ENCODE data around the gene RPS6KL1.
"Not testable (repeated sequence)": the region's sequence is repeated elsewhere in the genome, so short reads cannot be mapped to it uniquely, and the experiment has no call there.

RPS6KL1 gene

DNA sequence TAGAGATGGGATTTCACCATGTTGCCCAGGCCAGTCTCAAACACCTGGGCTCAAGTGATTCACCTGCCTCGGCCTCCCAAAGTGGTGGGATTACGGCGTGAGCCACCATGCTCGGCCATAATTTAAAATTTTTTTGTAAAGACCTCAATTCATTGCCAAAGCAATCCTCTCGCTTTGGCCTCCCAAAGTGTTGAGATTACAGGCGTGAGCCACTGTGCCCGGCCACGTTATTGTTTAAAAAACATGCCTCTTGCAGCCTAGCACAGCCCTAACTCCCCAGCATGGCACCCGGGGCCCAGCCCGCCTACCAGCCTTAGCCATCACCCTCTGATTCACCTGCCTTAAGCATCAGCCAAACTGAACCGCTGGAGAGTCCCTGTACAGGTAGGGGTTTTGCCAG lies 13.1 kb upstream of the RPS6KL1 start:
- no peak for ATAC-seq
- DNase-seq, result no peak

DNA sequence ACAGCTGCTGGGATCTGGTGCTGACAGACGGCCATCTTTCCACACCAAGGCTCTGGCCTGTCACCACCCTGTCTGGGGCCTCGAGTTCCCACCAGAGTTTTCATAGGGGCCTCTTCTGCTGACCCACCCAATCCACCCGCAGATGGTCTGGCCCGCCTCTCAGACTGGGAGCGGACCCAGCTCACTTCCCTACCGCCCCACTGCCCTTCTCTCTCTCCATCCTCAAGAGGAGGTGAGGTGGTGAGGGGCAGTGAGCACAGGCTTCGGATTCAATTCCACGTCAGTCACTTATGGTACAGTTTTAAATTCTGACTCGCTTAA lies 12.3 kb upstream of the RPS6KL1 start:
- DNase-seq (no peak), ATAC-seq (no peak)

DNA sequence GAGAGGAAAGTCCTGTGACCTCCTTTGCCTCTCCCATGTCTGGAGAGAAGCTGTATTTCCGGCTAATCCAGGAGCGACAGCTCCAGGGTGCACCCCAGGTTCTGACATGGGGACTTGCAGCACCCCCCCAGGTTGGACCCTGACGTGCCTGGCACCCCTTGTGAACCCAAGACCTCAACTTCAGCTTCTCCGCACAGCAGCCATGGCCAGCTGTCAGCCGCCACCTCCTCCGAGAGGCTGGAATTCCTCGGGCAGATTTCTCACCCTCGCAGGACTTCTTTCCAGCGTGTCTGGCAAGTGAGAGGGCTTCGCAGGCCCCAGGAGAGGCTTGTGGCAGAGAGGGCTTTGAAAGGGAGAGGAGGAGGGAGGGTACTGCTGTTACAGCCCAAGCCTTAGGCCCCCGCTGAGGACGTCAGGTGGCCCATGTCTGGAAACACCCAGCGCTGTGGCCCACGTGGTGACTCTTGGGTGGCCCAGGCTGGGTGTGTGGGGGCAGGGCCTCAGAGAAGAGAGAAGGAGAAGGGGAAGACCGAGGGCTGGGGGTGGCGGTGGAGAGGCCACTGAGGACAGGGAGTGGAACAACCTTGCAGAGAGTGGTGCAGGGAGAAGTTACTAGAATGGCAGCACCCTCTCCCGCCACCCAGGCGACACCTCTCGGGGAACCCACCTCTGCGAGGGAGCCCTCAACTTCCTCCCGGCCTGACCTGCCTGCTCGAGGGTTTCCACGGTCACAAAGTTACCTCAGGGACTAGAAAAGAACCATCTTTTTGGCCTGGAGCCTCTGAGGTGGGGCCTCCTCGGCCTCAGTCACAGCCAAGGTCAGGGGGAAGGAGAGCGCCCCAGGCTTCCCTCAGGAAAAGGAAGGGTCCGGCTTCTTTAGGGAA lies 11.7 kb upstream of the RPS6KL1 start:
- no peak for ATAC-seq
- DNase-seq, result no peak

DNA sequence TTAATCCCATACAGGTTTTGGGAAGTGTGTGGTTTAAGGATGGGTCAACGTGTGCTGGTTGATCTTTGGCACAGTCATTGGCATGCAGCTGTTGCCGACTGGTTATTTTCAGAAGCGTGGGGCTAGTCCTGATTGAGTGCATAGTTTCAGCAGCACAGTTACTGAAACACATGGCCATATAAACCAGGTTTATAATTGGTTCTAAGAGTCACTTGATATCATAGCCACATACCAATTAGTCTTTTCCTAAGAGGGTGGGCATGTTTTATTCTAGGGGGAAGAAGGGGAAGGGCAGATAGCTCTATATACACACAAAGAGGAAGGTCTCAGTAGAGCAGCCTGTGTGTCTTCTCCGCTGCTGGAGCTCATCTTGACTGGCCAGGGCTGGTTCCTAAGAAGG lies 11.0 kb upstream of the RPS6KL1 start:
- ATAC-seq (no peak), DNase-seq (no peak)

DNA sequence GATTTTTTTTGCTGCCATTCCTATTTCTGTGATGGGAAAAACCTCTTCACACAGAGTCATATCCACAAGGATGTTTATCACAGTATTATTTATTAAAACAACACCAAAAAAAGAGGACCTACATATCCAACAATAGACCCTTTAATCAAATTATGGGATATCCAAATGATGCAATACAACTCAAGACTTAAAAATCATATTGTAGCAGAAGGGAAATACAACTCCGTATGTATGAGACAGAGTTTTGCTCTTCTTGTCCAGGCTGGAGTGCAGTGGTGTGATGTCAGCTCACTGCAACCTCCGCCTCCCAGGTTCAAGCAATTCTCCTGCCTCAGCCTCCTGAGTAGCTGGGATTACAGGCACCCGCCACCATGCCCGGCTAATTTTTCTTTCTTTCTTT lies 9.9 kb upstream of the RPS6KL1 start:
- DNase-seq, ATAC-seq: not testable (repeated sequence)

DNA sequence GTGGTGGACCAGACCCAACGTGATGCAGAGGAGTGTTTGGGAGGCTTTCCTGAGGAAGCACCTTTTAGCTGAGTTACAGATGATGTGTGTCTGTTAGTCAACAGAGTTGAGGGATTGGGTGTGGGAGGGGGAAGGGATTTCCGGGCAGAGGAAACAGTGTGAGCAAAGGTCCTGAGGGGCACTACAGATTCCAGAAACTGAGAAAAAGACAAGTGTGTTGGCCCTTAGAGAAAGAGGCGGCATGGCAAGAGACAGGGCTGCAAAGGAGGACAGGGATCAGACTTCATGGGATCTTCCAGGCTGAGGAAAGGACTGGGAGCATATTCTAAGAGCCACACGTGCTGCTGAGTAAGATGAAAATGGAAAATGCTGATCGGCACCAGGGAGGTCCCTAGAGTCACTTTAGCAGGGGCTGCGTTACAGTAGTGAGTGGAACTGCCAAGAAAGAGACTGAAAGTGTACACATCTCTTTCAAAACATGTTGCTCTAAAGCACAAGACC lies 9.4 kb upstream of the RPS6KL1 start:
- ATAC-seq, result peak; percentile 29
- no peak for DNase-seq

DNA sequence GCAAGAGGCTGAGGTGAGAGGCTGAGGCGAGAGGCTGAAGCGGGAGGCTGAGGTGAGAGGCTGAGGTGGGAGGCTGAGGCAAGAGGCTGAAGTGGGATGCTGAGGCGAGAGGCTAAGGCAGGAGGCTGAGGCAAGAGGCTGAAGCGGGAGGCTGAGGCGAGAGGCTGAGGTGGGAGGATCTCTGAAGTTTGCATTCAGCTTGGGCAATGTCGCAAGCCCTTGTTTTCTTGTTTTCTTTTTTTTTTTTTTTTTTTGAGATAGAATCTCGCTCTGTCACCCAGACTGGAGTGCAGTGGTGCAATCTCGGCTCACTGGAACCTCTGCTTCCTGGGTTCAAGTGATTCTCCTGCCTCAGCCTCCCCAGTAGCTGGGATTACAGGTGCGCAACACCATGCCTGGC lies 8.7 kb upstream of the RPS6KL1 start:
- not testable (repeated sequence) for DNase-seq, ATAC-seq

DNA sequence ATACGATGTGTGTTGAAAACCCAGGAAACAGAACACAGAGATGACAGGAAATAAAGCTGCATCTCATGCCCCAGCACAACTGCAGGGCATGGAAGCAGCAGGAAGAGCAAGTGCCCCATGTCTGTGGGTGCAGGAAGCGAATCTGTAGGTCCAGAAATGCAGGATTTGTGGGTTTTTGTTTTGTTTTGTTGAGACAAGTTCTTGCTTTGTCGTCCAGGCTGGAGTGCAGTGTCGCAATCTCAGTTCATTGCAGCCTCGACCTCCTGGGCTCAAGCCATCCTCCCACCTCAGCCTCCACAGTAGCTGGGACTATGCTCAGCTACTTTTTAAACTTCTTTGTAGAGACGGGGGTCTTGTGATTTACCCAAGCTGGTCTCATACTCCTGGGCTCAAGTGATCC lies 6.2 kb upstream of the RPS6KL1 start:
- no peak for ATAC-seq
- no peak for DNase-seq

DNA sequence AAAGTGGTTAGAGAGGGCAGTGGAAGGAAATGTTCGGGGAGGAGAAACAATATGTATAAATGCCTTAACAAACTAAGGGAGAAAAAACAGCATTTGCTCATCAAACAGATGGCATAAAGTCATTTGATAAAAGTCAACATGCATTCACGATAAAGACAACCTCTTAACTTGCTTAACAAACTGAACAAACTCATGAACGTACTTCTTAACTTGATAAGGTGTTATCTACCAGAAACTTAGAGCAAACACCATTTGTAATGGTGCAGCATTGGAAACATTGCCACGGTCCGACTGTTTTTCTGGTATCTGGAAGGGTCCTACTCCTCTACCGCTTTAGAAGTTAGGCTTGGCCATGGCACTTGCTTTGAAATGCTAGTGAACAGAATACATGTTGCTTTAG lies 4.2 kb upstream of the RPS6KL1 start:
- ATAC-seq (no peak), DNase-seq (no peak)

DNA sequence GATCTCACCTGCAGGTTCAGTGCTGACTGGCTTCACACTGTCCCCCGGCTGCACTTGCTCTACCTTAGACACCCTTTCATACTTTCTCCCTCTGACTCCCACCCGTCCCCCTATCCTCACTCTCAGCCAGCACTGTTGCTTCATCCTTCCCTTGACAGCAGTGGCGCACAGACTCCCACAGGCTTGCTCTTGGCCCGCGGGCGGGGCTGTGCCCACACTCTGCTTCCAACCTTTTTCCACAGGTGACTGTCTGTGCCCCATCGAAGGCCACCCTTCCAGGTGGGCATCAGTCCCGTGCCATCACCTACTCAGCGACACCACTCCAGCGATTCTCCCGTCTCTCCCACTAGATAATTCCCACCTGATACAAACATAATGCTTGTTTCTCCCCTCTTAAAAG lies 1.0 kb upstream of the RPS6KL1 start:
- DNase-seq, result no peak
- no peak for ATAC-seq

DNA sequence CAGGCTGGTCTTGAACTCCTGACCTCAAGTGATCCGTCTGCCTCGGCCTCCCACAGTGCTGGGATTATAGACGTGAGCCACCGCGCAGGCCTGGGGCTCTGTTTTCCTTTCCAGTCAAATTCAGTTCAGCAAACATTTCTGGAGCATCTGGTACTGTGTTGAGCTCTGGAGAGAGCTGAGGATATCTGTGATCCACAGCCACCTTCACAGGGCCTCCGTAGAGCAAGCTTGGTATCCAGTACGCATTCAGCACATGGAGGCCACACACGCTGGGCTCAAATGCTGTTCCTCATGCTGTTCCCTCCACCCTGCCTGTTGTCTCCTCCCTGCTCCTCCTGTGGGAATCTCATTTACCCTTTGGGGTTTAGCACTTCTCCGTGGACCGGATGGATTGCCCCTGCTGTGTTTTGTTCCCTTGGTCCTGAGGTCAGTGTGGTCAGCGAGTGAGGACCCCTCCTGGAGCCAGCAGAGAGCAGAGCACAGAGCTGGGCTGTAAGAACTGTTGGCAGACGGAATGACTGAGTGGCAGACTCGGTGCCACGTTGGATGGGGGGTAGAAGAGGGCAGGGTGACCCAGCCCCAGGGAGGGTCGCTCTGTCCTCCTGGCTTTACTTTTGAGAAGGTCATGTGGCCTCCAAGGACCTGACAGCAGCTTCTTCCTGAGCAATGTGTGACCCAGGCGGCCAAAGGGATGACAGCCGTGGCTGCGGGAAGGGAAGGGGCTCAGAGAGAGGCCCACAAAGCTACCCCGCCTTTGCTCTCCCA lies 891 bp downstream of the RPS6KL1 start:
- ATAC-seq (no peak), DNase-seq (no peak)

DNA sequence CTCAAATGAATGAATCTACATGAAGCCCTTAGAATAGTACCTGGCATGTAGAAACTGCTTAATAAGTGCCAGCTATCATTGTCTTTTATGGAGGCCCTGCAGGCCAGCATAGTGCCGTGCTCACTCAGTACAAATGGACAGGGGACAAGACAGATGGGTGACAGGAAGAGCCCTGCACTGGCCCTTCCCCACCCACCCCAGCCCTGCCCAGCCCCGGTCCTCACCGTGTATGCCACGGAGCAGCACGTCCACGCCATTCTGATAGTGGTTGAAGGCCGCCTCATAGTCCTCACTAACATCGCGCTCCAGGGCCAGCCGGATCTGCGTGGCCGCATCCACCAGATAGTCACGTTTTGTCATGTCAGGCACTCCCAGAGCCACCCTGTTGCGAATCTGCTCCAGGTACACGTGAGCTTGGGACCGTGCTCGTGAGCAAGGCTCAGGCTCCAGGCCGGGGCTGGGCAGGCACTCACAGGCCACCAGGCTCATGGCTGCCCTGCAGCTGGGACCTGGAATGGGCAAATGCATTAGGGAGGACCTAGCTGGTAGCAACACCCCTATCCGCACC lies 1.9 kb downstream of the RPS6KL1 start:
- DNase-seq, result no peak
- ATAC-seq, result no peak

DNA sequence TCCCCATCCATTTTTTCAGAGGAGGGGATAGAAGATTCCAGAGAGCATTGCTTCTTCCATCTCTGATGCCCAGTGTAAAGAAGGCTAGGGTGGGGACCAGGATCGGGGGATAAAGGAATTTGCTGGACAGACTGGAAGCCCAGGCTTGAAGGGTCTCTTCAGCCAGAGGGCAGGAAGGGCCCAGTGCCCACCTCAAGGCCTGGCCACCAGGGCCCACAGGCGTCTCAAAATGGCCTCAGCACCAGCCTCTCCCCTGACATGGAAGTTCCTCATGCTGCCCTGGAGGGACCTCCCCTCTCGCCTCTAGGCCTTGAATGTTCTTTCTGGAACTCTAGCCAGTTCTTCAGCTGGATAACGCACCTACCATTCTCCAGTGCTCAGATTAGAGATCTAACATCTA lies 2.8 kb downstream of the RPS6KL1 start:
- no peak for ATAC-seq

DNA sequence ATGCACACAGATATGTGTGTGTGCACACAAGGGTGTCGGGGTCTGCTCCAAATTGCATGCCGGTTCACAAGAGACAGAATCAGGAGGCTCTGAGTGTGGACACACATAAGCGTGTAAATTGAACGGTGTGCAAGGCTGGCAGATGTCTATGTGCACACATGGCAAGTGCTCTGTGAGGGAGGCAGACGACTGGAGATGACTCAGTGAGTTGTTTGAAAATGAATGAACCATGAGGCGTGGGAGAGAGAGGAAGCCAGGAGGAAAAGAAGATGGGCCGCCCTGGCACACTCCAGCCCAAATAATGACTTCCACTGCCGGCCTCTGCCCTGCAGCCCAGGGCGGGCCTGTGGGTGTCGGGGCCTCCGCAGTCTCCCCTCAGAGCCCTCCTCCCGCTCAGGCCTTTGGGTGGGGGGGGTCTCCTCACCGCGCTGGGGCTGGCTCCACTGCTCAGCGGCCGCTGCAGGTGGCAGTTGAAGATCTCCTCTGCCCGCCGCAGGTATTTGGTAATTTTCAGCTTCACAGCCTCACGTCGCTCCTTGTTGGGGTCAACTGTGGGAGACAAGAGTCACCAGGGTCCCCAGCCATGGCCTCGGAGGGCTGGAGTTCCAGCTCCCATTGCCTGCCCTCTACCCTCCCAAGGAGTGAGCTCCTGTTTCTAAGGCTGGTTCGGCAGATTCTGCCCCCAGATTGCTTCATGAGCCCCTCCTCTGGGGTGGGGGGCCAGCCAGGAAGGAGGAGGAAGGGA lies 3.5 kb downstream of the RPS6KL1 start:
- DNase-seq, result no peak
- ATAC-seq, result no peak

More for the DNA sequence above, 2.8 kb downstream of the RPS6KL1 start:
- DNase-seq, result no peak

DNA sequence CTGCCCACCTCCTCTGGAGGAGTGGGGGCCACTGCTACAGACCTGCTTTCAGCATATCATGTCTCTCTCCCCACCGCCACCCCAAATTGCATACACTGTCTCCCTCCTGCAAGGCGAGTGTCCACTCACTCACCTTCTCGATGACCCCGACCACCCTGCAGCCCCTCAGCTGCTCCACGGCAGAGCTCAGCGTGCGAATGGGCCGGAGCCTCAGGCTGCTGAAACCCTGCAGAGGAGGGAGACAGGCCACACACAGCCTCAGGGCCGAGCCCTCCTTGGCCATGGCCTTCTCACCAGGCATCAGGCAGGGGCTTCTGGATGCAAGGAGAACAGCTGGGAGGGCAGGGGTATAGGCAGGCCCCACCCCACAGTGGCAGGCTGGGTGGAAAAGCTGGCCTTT lies 4.7 kb downstream of the RPS6KL1 start:
- no peak for ATAC-seq
- no peak for DNase-seq

DNA sequence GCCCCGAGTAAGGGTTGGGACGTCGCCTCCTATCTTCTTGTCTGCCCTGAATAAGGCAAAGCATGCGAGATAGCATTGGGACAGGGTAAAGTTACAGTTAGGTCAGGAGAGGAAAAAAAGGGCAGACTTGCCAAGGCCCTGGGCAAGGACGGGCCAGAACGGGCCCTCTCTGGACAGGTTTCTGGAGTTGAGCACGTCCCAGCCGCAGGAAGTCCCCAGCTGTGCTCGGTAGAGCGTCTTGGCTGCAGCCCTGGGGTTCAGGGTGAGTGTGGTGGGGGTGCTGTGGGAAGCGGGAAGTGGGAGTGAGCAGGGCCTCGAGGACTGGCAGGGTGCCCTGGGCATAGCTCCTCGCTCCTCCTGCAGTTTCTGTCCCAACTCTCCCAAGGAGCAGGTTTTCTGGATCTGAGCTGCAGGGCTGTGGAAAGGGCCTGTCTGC lies 5.4 kb downstream of the RPS6KL1 start:
- ATAC-seq, result no peak
- no peak for DNase-seq

DNA sequence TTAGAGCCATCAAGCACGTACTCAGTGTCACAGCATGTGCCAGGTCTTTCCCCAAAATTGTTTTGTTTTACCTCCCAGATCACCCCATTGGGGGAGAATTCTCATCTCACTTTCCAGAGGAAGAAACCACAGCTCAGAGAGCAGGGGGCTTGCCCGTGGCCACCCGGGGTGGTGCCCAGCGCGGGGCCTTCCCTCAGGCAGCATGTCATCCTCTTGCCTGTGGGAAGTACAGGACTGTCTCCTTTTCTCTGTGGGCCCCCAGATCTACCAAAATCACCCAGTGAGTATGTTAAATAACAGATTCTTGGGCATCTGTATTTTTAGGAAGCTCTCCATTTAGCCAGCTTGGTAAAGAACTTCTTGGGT lies 5.9 kb downstream of the RPS6KL1 start:
- DNase-seq (no peak), ATAC-seq (no peak)

DNA sequence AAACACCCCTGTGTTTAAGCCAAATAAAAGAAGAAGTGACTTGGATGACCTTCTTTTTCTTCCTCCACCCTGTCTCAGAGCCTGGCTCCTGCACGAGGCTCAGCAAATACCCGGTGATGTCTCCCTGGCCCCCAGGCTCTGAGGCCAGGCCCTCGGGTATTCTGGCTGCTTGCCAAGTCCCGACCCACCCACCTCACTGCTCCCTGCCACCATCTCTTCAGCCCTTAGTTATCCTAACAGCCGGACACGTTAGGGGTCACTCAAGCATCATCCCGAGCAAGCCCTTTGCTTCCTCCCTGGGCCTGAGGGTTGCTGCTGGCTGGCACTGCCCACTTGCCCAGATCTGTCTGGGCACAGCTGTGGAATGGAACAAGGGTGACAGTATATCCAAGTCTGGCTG lies 7.2 kb downstream of the RPS6KL1 start:
- ATAC-seq, result no peak
- no peak for DNase-seq

DNA sequence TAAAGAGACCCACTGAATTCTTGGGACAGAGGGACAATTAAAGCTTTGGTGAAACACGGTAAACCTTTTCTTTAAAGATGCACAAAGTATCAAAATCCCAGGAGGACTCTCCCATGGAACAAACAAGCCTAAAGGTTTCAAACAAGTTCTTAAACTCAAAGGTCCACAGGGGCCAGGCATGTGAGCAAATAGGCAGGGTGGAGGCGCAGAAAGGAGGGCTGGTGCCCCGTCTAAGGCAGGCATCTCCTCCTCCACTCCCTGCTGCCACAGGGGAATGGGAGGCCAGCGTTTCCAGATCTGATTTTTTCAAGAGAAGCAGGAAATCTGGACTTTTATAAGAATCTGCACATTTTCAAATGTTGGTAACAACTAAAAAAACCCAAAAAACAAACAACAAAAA lies 7.6 kb downstream of the RPS6KL1 start:
- no peak for DNase-seq
- ATAC-seq, result no peak

DNA sequence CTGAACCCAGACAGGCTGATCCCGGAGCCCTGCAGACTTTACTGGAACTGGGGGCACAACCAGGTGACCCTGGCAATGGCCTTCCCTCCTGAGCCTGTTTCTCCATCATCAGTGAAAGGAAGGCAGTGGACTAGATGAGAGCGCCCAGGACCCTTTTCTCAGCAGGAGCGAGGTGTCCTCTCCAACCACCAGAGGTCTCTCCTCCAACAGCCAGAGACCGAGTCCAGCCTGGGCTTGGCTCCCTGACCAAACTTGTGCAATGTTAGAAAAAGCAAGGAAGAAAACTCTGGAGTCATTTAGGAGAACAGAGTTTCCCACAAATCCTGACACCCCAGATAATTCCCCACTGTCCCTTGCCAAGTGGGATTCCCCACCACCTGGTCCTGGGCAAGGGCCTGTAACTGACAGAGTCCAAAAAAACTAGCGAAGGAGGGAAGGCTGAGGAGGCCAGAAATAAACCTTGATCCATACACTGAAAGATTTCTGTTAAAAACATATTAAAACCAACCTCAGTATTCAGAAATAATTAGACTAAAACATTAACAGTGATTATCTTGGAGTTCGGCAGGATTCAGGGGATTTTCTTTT lies 9.0 kb downstream of the RPS6KL1 start:
- ATAC-seq (no peak), DNase-seq (no peak)

DNA sequence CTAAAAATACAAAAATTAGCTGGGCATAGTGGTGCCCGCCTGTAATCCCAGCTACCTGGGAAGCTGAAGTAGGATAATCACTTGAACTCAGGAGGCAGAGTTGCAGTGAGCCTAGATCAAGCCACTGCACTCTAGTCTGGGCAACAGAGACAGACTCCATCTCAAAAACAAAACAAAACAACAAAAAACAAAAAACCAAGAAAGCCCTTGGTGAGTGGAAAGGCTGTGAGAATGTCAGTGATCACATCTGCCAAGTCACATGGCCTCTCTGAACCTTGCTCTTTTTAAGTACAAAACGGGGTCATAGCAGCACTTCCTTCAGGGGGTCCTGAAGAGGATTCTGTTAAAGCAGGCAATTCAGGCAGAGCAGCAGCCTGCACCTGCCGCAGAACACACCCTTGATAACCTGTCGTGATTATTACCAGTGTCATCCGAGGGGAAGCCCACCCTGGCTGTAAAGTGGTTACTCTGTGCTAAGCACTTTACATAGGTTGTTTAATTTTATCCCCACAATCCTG lies 9.6 kb downstream of the RPS6KL1 start:
- no peak for ATAC-seq
- DNase-seq, result no peak

DNA sequence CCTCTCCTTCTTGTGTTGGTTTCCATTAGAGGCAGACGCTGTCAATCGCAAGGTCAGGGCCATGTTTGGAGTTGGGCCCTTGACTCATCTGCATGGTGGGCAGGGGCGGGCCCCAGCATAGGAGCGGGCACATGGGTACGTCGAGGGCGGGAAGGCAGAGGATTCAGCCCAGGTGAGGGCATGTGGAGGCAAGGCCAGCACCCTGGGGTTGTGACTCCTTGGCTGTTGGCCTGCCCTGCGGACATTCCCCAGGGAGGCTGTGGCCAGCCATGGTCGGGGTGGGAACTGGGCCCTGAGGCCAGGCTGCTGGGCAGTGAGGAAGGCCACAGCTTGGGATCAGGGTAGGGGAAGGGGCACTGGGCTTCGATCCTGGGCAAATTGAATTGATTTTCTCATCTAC lies 10.3 kb downstream of the RPS6KL1 start:
- DNase-seq (no peak), ATAC-seq (no peak)

Data from stimulated activated naive CD8-positive, alpha-beta T cell treated with anti-CD3 and anti-CD28 coated beads, Interleukin-15, Interleukin-2, amounts not matched to agents 100 U/mL and 50 U/mL, for 24 hours (primary cell).